Stimulated activated naive CD8-positive, alpha-beta T cell treated with anti-CD3 and anti-CD28 coated beads, Interleukin-15, amount 100 ng/mL, for 72 hours (primary cell): ENCODE data around the gene MYO7B.
A peak's percentile ranks its signal among the peaks of the same experiment; 100 is the strongest.

Source experiments
- ATAC-seq: fragments of 150-1000 bp; cut with Tn5 transposase; 2 replicates; pipeline ENCODE4 v1.10.0; 2021; ENCODE audit warnings: mild to moderate bottlenecking, moderate library complexity
- DNase-seq, 2 donors: peaks; one replicate each; pipeline ENCODE4 v3.0.0; 2021 to 2022
- H3K27ac Mint-ChIP-seq, 2 donors: one replicate each; pipeline ENCODE4 v1.8.0; 2022; ENCODE audit warnings: mild to moderate bottlenecking in 2 of 2, mixed read lengths in 2 of 2, moderate library complexity in 2 of 2
- H3K27me3 Mint-ChIP-seq: one replicate; pipeline ENCODE4 v1.8.0; 2022; ENCODE audit warnings: mixed read lengths
- H3K4me1 Mint-ChIP-seq: one replicate; pipeline ENCODE4 v1.8.0; 2022; ENCODE audit warnings: mild to moderate bottlenecking, mixed read lengths
- H3K4me3 Mint-ChIP-seq, 2 donors: one replicate each; pipeline ENCODE4 v1.8.0; 2022; ENCODE audit warnings: mild to moderate bottlenecking in 2 of 2, mixed read lengths in 2 of 2, moderate library complexity in 1 of 2
- H3K9me3 Mint-ChIP-seq, 2 donors: one replicate each; pipeline ENCODE4 v1.8.0; 2022; ENCODE audit warnings: mixed read lengths in 2 of 2

The MYO7B gene

GRCh38 chr2:127572841-127573240, 37.4 kb downstream of the MYO7B start:
- ATAC-seq: no peak
- Mint-ChIP-seq H3K4me1 (peaks cover 26% of the 10 kb centered on the region), H3K27ac (no peak overlapping the region)

GRCh38 chr2:127573298-127573697, 37.8 kb downstream of the MYO7B start:
- ATAC-seq: no peak
- peaks cover 26% of the 10 kb centered on the region for H3K4me1 Mint-ChIP-seq
- H3K9me3 Mint-ChIP-seq: no peaks in the 10 kb centered on the region
- no peak overlapping the region for H3K4me3 Mint-ChIP-seq
- H3K27me3 Mint-ChIP-seq: no peaks in the 10 kb centered on the region
- no peak for DNase-seq
- H3K27ac Mint-ChIP-seq: no peak overlapping the region

More at GRCh38 chr2:127572841-127573240, 37.4 kb downstream of the MYO7B start:
- Mint-ChIP-seq H3K9me3 (no peaks in the 10 kb centered on the region), H3K27me3 (no peaks in the 10 kb centered on the region), H3K4me3 (no peak overlapping the region)
- no peak for DNase-seq

GRCh38 chr2:127573771-127574170, 38.3 kb downstream of the MYO7B start:
- DNase-seq (no peak), ATAC-seq (no peak)
- no peak overlapping the region for H3K27ac Mint-ChIP-seq
- peaks cover 26% of the 10 kb centered on the region for H3K4me1 Mint-ChIP-seq
- H3K27me3 Mint-ChIP-seq: no peaks in the 10 kb centered on the region
- no peak overlapping the region for H3K4me3 Mint-ChIP-seq
- no peaks in the 10 kb centered on the region for H3K9me3 Mint-ChIP-seq

- DNase-seq (no peak), ATAC-seq (no peak)
- H3K27me3 Mint-ChIP-seq: no peaks in the 10 kb centered on the region
- peaks cover 26% of the 10 kb centered on the region for H3K4me1 Mint-ChIP-seq
- no peak overlapping the region for H3K4me3 Mint-ChIP-seq
- no peaks in the 10 kb centered on the region for H3K9me3 Mint-ChIP-seq
- no peak overlapping the region for H3K27ac Mint-ChIP-seq
Observed at GRCh38 chr2:127574656-127575055, 39.2 kb downstream of the MYO7B start.

GRCh38 chr2:127575185-127575765, 39.8 kb downstream of the MYO7B start:
- Mint-ChIP-seq H3K27me3 (no peaks in the 10 kb centered on the region), H3K27ac (peak overlapping the region; percentile 47 to 67), H3K9me3 (no peaks in the 10 kb centered on the region), H3K4me1 (peaks cover 26% of the 10 kb centered on the region), H3K4me3 (no peak overlapping the region)
- DNase-seq: no peak
- peak; percentile 45 for ATAC-seq

- Mint-ChIP-seq H3K27me3 (no peaks in the 10 kb centered on the region), H3K27ac (no peak overlapping the region), H3K4me1 (peaks cover 26% of the 10 kb centered on the region), H3K4me3 (no peak overlapping the region), H3K9me3 (no peaks in the 10 kb centered on the region)
- DNase-seq (no peak), ATAC-seq (no peak)
Observed at GRCh38 chr2:127575941-127576432, 40.5 kb downstream of the MYO7B start.

- Mint-ChIP-seq H3K27me3 (no peaks in the 10 kb centered on the region), H3K4me3 (no peak overlapping the region), H3K9me3 (no peaks in the 10 kb centered on the region), H3K4me1 (peaks cover 26% of the 10 kb centered on the region), H3K27ac (no peak overlapping the region)
- ATAC-seq (no peak), DNase-seq (no peak)
Observed at GRCh38 chr2:127576433-127577207, 41.1 kb downstream of the MYO7B start.

GRCh38 chr2:127577208-127577475, 41.7 kb downstream of the MYO7B start:
- Mint-ChIP-seq H3K27ac (peak overlapping the region in 1 of 2 donors; percentile 77), H3K9me3 (no peaks in the 10 kb centered on the region), H3K4me3 (no peak overlapping the region), H3K27me3 (no peaks in the 10 kb centered on the region), H3K4me1 (peaks cover 26% of the 10 kb centered on the region)
- ATAC-seq (no peak), DNase-seq (no peak)

GRCh38 chr2:127577503-127577902, 42.0 kb downstream of the MYO7B start:
- DNase-seq (no peak), ATAC-seq (no peak)
- Mint-ChIP-seq H3K4me3 (no peak overlapping the region), H3K4me1 (peaks cover 26% of the 10 kb centered on the region), H3K9me3 (no peaks in the 10 kb centered on the region), H3K27ac (peak overlapping the region in 1 of 2 donors; percentile 91), H3K27me3 (no peaks in the 10 kb centered on the region)

- H3K4me1 Mint-ChIP-seq: peaks cover 26% of the 10 kb centered on the region
- H3K27ac Mint-ChIP-seq: no peak overlapping the region
- no peaks in the 10 kb centered on the region for H3K9me3 Mint-ChIP-seq
- no peak for DNase-seq
- H3K4me3 Mint-ChIP-seq: no peak overlapping the region
- no peaks in the 10 kb centered on the region for H3K27me3 Mint-ChIP-seq
- no peak for ATAC-seq
Observed at GRCh38 chr2:127577973-127578372, 42.5 kb downstream of the MYO7B start.

GRCh38 chr2:127578411-127578810, 42.9 kb downstream of the MYO7B start:
- H3K27ac Mint-ChIP-seq: no peak overlapping the region
- no peak overlapping the region for H3K4me3 Mint-ChIP-seq
- DNase-seq: no peak
- H3K4me1 Mint-ChIP-seq: peaks cover 26% of the 10 kb centered on the region
- no peaks in the 10 kb centered on the region for H3K9me3 Mint-ChIP-seq
- no peaks in the 10 kb centered on the region for H3K27me3 Mint-ChIP-seq
- no peak for ATAC-seq

- Mint-ChIP-seq H3K4me3 (no peak overlapping the region), H3K9me3 (no peaks in the 10 kb centered on the region), H3K27me3 (no peaks in the 10 kb centered on the region), H3K27ac (no peak overlapping the region), H3K4me1 (peaks cover 26% of the 10 kb centered on the region)
- no peak for DNase-seq
- ATAC-seq: no peak
Observed at GRCh38 chr2:127579231-127579630, 43.7 kb downstream of the MYO7B start.

- no peak overlapping the region for H3K4me3 Mint-ChIP-seq
- no peaks in the 10 kb centered on the region for H3K9me3 Mint-ChIP-seq
- H3K4me1 Mint-ChIP-seq: peaks cover 17% of the 10 kb centered on the region
- no peak for DNase-seq
- H3K27me3 Mint-ChIP-seq: no peaks in the 10 kb centered on the region
- H3K27ac Mint-ChIP-seq: no peak overlapping the region
- ATAC-seq: no peak
Observed at GRCh38 chr2:127580167-127581049, 44.9 kb downstream of the MYO7B start.

GRCh38 chr2:127581050-127581345, 45.5 kb downstream of the MYO7B start:
- no peak for DNase-seq
- Mint-ChIP-seq H3K4me1 (peaks cover 11% of the 10 kb centered on the region), H3K27me3 (no peaks in the 10 kb centered on the region), H3K27ac (no peak overlapping the region), H3K4me3 (no peak overlapping the region), H3K9me3 (no peaks in the 10 kb centered on the region)
- no peak for ATAC-seq

GRCh38 chr2:127581516-127582490, 46.3 kb downstream of the MYO7B start:
- H3K9me3 Mint-ChIP-seq: no peaks in the 10 kb centered on the region
- DNase-seq: no peak
- no peaks in the 10 kb centered on the region for H3K27me3 Mint-ChIP-seq
- no peak for ATAC-seq
- peaks cover 4% of the 10 kb centered on the region for H3K4me1 Mint-ChIP-seq
- no peak overlapping the region for H3K4me3 Mint-ChIP-seq
- no peak overlapping the region for H3K27ac Mint-ChIP-seq
